OCI-LY1 (cell line): ENCODE results near the gene CRYAB.

Source experiments
- H2AFZ ChIP-seq: fragments of 200-600 bp; sonication (generic), shearing (Covaris generic); 2 replicates; pipeline ENCODE4 v1.6.0; 2014; ENCODE audit warnings: antibody characterized with exemption, mild to moderate bottlenecking, low read length
- H3F3A ChIP-seq: fragments of 200-600 bp; sonication (generic), shearing (Covaris generic); 2 replicates; pipeline ENCODE4 v1.6.0; 2014; ENCODE audit warnings: mild to moderate bottlenecking, antibody characterized with exemption, low read length, moderate library complexity; ENCODE audit not compliant: insufficient read depth
- H3K27ac ChIP-seq: fragments of 200-600 bp; sonication (generic); 2 replicates; pipeline ENCODE4 v1.5.1; 2014; ENCODE audit warnings: low read length, mixed run types, mild to moderate bottlenecking, low read depth; ENCODE audit not compliant: poor library complexity, severe bottlenecking
- H3K27me3 ChIP-seq: fragments of 200-600 bp; sonication (generic); 2 replicates; pipeline ENCODE4 v1.6.0; 2014; ENCODE audit warnings: antibody characterized with exemption, mild to moderate bottlenecking, low read length, moderate library complexity; ENCODE audit not compliant: insufficient read depth
- H3K36me3 ChIP-seq: fragments of 200-600 bp; sonication (generic); 2 replicates; pipeline ENCODE4 v1.6.1; 2014; ENCODE audit warnings: mild to moderate bottlenecking, antibody characterized with exemption, low read length, moderate library complexity, mixed read lengths; ENCODE audit not compliant: insufficient read depth
- H3K4me1 ChIP-seq: fragments of 200-600 bp; sonication (generic); 2 replicates; pipeline ENCODE4 v1.5.1; 2014; ENCODE audit warnings: mild to moderate bottlenecking, low read length, moderate library complexity; ENCODE audit not compliant: insufficient read depth, severe bottlenecking
- H3K4me2 ChIP-seq: fragments of 200-600 bp; sonication (generic), shearing (Covaris generic); 2 replicates; pipeline ENCODE4 v1.6.1; 2014; ENCODE audit warnings: low read length
- H3K4me3 ChIP-seq: fragments of 200-600 bp; sonication (generic); 2 replicates; pipeline ENCODE4 v1.5.1; 2014; ENCODE audit warnings: low read length, low read depth, mild to moderate bottlenecking, mixed read lengths; ENCODE audit not compliant: poor library complexity, severe bottlenecking
- H3K79me2 ChIP-seq: fragments of 200-600 bp; shearing (Covaris generic); 2 replicates; pipeline ENCODE4 v1.6.1; 2016; ENCODE audit warnings: mixed run types, low read length, mixed read lengths; ENCODE audit not compliant: insufficient read depth
- H3K9ac ChIP-seq: fragments of 200-600 bp; sonication (generic), shearing (Covaris generic); 2 replicates; pipeline ENCODE4 v1.6.1; 2014; ENCODE audit warnings: mild to moderate bottlenecking, low read length, mixed read lengths
- H3K9me2 ChIP-seq: fragments of 200-600 bp; sonication (generic), shearing (Covaris generic); 2 replicates; pipeline ENCODE4 v1.6.1; 2014; ENCODE audit warnings: low read depth, mild to moderate bottlenecking, low read length, mixed read lengths
- H3K9me3 ChIP-seq: fragments of 200-600 bp; shearing (Covaris generic); 2 replicates; pipeline ENCODE4 v1.6.1; 2014; ENCODE audit warnings: low read length, mixed read lengths
- H4K20me1 ChIP-seq: fragments of 200-600 bp; sonication (generic), shearing (Covaris generic); 2 replicates; pipeline ENCODE4 v1.6.0; 2016; ENCODE audit warnings: mild to moderate bottlenecking, low read length; ENCODE audit not compliant: insufficient read depth
- EZH2 ChIP-seq: fragments of 200-600 bp; sonication (generic), shearing (Covaris generic); IDR thresholded peaks from 2 replicates; pipeline ENCODE4 v1.8.0; 2017; ENCODE audit warnings: borderline replicate concordance, mixed run types, mild to moderate bottlenecking, antibody characterized with exemption, low read length, moderate library complexity, mixed read lengths
- TF ChIP-seq, protein P1 (sequence below): fragments of 200-600 bp; sonication (generic), shearing (Covaris generic); IDR thresholded peaks from 2 replicates; pipeline ENCODE4 v1.5.1; 2017; ENCODE audit warnings: mild to moderate bottlenecking, antibody characterized with exemption, low read length, moderate library complexity, mixed read lengths

Gene CRYAB

GRCh38 chr11:111912535-111912934 is 965 bp upstream of the CRYAB start, which contains the start of gene HSPB2:
Gene HSPB2, plus strand, starts transcription at chr11:111912734. Its CDS starts 96 bp downstream, at chr11:111912830.
- Histone ChIP-seq H3K4me3 (no peak within 1 kb of the TSS), H2AFZ (no peak within 1 kb of the TSS)

GRCh38 chr11:111910676-111911562 is 651 bp downstream of the CRYAB start:
- Histone ChIP-seq H3K36me3 (no peaks in the 10 kb centered on the region), H3K4me1 (no peaks in the 10 kb centered on the region), H3K9me2 (no peaks in the 10 kb centered on the region), H3K79me2 (no peaks in the 10 kb centered on the region), H4K20me1 (no peaks in the 10 kb centered on the region), H3F3A (no peaks in the 10 kb centered on the region), H3K4me2 (no peak overlapping the region), H3K9me3 (no peaks in the 10 kb centered on the region), H3K4me3 (no peak overlapping the region), H3K27me3 (peaks cover 7% of the 10 kb centered on the region; the same call in 1 of the 2 replicates), H2AFZ (no peak overlapping the region), H3K9ac (no peak overlapping the region), H3K27ac (no peak overlapping the region)
- TF ChIP-seq, protein P1, sequence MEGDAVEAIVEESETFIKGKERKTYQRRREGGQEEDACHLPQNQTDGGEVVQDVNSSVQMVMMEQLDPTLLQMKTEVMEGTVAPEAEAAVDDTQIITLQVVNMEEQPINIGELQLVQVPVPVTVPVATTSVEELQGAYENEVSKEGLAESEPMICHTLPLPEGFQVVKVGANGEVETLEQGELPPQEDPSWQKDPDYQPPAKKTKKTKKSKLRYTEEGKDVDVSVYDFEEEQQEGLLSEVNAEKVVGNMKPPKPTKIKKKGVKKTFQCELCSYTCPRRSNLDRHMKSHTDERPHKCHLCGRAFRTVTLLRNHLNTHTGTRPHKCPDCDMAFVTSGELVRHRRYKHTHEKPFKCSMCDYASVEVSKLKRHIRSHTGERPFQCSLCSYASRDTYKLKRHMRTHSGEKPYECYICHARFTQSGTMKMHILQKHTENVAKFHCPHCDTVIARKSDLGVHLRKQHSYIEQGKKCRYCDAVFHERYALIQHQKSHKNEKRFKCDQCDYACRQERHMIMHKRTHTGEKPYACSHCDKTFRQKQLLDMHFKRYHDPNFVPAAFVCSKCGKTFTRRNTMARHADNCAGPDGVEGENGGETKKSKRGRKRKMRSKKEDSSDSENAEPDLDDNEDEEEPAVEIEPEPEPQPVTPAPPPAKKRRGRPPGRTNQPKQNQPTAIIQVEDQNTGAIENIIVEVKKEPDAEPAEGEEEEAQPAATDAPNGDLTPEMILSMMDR = no peak
- no peak for TF ChIP-seq EZH2

More at GRCh38 chr11:111912535-111912934, 965 bp upstream of the CRYAB start, which contains the start of gene HSPB2:
- Histone ChIP-seq H3K4me2 (no peak within 1 kb of the TSS), H4K20me1 (no peaks in the 10 kb centered on the region), H3K79me2 (no peaks in the 10 kb centered on the region), H3K27ac (no peak within 1 kb of the TSS), H3K9me3 (no peaks in the 10 kb centered on the region), H3K4me1 (no peaks in the 10 kb centered on the region), H3K36me3 (no peaks in the 10 kb centered on the region), H3K9ac (no peak within 1 kb of the TSS), H3K9me2 (no peaks in the 10 kb centered on the region), H3K27me3 (peaks cover 7% of the 10 kb centered on the region; the same call in 1 of the 2 replicates), H3F3A (no peaks in the 10 kb centered on the region)
- TF ChIP-seq, protein P1 = no peak
- no peak for TF ChIP-seq EZH2

DNA sequence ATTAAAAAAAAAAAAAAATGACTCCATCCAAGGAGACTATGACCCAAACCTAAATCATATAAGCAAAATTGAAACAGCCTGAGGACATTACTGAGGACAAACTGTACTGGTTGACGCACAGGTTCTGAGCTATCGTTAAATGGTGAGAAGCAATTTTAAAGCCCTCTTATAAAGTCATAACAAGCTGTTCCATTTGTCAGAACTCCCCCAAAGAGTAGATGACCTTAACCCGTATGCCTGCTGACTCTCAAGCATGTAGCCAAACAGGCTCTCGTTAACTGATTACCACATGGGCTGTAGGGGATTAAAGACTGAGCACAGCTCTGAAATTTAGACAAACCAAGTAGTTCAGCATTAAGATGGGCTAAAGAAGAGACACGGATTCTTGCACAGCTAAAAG is 2.2 kb downstream of the CRYAB start:
- TF ChIP-seq EZH2 = no peak
- TF ChIP-seq, protein P1 = no peak
- Histone ChIP-seq H4K20me1 (no peaks in the 10 kb centered on the region), H3K4me2 (no peak overlapping the region), H3K27ac (no peak overlapping the region), H3K79me2 (no peaks in the 10 kb centered on the region), H3K9me2 (no peaks in the 10 kb centered on the region), H2AFZ (no peak overlapping the region), H3K36me3 (no peaks in the 10 kb centered on the region), H3K4me1 (no peaks in the 10 kb centered on the region), H3K9ac (no peak overlapping the region), H3K9me3 (no peaks in the 10 kb centered on the region), H3K4me3 (no peak overlapping the region), H3K27me3 (peaks cover 6% of the 10 kb centered on the region; the same call in 1 of the 2 replicates), H3F3A (no peaks in the 10 kb centered on the region)
